ENCODE data around the gene CDS2. TPM values are rescaled to one million over a fixed set of nuclear protein-coding genes. Genes with fewer than 3 reads are reported as not detected.

The CDS2 gene
- total and polyA plus RNA-seq, 4 donors: 9.6 to 31.6 (median 14.4) TPM

GRCh38 chr20:5197270-5197827, 70.5 kb downstream of the CDS2 start (continued):
- no peak for TF ChIP-seq FOXA1 (IDR thresholded peaks at IDR 0.05)

DNA sequence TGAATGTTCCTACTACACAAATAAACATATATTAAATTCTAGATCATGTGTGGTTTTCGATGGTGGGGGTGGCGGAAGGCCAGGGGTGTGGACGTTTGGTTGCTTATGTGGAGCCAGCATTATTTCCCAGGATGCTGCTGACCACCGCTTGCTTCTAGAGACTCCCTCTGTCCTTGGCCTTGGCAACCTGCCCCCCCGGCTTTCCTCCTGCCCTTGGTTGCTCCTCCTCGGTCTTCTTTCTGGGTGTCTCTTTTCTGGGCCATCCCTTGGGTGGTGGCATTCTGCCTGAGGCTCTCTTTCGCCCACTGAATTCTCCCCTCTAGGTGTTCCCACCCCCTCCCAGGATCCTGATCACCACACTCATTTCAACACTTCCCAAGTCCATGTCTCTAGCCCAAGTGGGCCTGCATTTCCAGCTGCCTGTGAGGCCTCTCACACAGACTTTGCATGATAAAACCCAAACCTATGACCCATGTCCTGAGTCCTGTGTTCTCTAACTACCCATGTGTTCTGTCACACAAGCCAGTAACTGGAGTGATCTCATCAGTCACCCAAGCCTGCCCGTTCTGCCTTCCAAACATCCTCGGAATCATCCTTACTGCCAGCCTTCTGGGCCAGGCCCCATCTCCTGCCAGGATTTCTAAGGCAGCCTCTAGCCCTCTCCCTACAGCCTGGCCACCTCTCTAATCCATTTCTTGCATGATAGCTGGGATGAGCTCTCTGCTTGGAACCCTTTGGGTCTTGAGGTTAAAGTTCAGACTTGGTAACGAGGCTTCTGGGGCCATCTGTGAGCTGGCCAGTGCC, 71.2 kb downstream of the CDS2 start:
- Histone ChIP-seq H3K27me3 (ENCODE audit: control insufficient read depth in 4 of 4, insufficient read depth in 4 of 4, low read length in 3 of 4) (no peaks in the 10 kb centered on the region), H3K9me3 (ENCODE audit: control insufficient read depth in 4 of 4, low read length in 3 of 4) (no peaks in the 10 kb centered on the region), H3K4me1 (ENCODE audit: control insufficient read depth in 4 of 4, insufficient read depth in 4 of 4, low read length in 3 of 4) (peaks cover 0 to 8% (median under 1%) of the 10 kb centered on the region in 4 donors), H3K27ac (ENCODE audit: low read depth in 1 of 2, low read length in 2 of 2) (no peak overlapping the region), H3K36me3 (ENCODE audit: control insufficient read depth in 4 of 4, insufficient read depth in 3 of 4, low read depth in 1 of 4, low read length in 3 of 4) (peaks cover 0 to 17% (median 2%) of the 10 kb centered on the region in 4 donors), H3K9ac (ENCODE audit: low read depth in 1 of 2, low read length in 2 of 2) (no peak overlapping the region), H3K4me3 (ENCODE audit: low read depth in 1 of 3, low read length in 3 of 3) (no peak overlapping the region)
- DNase-seq (ENCODE audit: low spot score): no peak
- WGBS: 88% methylated on average over 10 of the region's 10 CpGs
- TF ChIP-seq FOXA1 (IDR thresholded peaks at IDR 0.05) (no peak), ZBTB33 (IDR thresholded peaks at IDR 0.05) (no peak), TAF1 (conservative IDR thresholded peaks at IDR 0.05) (no peak), GABPA (IDR thresholded peaks at IDR 0.05 in 1 of 2, conservative IDR thresholded peaks at IDR 0.05 in 1 of 2) (no peak)

GRCh38 chr20:5198651-5198924, 71.8 kb downstream of the CDS2 start:
- TF ChIP-seq JUND (IDR thresholded peaks at IDR 0.05) (no peak), TAF1 (conservative IDR thresholded peaks at IDR 0.05) (no peak), FOXA2 (IDR thresholded peaks at IDR 0.05) (no peak), CTCF (IDR thresholded peaks at IDR 0.05; ENCODE audit: low read depth, low read length, missing input control) (no peak), SP1 (IDR thresholded peaks at IDR 0.05) (no peak), HNF4G (IDR thresholded peaks at IDR 0.05) (no peak)
- TF ChIP-seq, protein P1, sequence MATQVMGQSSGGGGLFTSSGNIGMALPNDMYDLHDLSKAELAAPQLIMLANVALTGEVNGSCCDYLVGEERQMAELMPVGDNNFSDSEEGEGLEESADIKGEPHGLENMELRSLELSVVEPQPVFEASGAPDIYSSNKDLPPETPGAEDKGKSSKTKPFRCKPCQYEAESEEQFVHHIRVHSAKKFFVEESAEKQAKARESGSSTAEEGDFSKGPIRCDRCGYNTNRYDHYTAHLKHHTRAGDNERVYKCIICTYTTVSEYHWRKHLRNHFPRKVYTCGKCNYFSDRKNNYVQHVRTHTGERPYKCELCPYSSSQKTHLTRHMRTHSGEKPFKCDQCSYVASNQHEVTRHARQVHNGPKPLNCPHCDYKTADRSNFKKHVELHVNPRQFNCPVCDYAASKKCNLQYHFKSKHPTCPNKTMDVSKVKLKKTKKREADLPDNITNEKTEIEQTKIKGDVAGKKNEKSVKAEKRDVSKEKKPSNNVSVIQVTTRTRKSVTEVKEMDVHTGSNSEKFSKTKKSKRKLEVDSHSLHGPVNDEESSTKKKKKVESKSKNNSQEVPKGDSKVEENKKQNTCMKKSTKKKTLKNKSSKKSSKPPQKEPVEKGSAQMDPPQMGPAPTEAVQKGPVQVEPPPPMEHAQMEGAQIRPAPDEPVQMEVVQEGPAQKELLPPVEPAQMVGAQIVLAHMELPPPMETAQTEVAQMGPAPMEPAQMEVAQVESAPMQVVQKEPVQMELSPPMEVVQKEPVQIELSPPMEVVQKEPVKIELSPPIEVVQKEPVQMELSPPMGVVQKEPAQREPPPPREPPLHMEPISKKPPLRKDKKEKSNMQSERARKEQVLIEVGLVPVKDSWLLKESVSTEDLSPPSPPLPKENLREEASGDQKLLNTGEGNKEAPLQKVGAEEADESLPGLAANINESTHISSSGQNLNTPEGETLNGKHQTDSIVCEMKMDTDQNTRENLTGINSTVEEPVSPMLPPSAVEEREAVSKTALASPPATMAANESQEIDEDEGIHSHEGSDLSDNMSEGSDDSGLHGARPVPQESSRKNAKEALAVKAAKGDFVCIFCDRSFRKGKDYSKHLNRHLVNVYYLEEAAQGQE (IDR thresholded peaks at IDR 0.05): no peak
- TF ChIP-seq, protein P2, sequence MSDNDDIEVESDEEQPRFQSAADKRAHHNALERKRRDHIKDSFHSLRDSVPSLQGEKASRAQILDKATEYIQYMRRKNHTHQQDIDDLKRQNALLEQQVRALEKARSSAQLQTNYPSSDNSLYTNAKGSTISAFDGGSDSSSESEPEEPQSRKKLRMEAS (IDR thresholded peaks at IDR 0.05): no peak
- H3K36me3 ChIP-seq (ENCODE audit: control insufficient read depth in 4 of 4, insufficient read depth in 3 of 4, low read depth in 1 of 4, low read length in 3 of 4): peaks cover 0 to 17% (median 2%) of the 10 kb centered on the region in 4 donors
- DNase-seq (ENCODE audit: low spot score): no peak
- H3K4me3 ChIP-seq (ENCODE audit: low read depth in 1 of 3, low read length in 3 of 3): no peak overlapping the region
- WGBS: 90% methylated on average over 8 of the region's 8 CpGs
- H3K27me3 ChIP-seq (ENCODE audit: control insufficient read depth in 4 of 4, insufficient read depth in 4 of 4, low read length in 3 of 4): no peaks in the 10 kb centered on the region
- no peak overlapping the region for H3K27ac ChIP-seq (ENCODE audit: low read depth in 1 of 2, low read length in 2 of 2)
- no peak overlapping the region for H3K9ac ChIP-seq (ENCODE audit: low read depth in 1 of 2, low read length in 2 of 2)
- H3K9me3 ChIP-seq (ENCODE audit: control insufficient read depth in 4 of 4, low read length in 3 of 4): no peaks in the 10 kb centered on the region
- H3K4me1 ChIP-seq (ENCODE audit: control insufficient read depth in 4 of 4, insufficient read depth in 4 of 4, low read length in 3 of 4): peaks cover 0 to 11% (median 4%) of the 10 kb centered on the region in 4 donors
